ENCODE measurements around the gene SRP9.

GRCh38 chr1:225737866-225738265, 39.8 kb upstream of the SRP9 start:
- TF ChIP-seq, protein P1, sequence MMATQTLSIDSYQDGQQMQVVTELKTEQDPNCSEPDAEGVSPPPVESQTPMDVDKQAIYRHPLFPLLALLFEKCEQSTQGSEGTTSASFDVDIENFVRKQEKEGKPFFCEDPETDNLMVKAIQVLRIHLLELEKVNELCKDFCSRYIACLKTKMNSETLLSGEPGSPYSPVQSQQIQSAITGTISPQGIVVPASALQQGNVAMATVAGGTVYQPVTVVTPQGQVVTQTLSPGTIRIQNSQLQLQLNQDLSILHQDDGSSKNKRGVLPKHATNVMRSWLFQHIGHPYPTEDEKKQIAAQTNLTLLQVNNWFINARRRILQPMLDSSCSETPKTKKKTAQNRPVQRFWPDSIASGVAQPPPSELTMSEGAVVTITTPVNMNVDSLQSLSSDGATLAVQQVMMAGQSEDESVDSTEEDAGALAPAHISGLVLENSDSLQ (IDR thresholded peaks at IDR 0.05): no peak
- TF ChIP-seq FOXA1 (IDR thresholded peaks at IDR 0.05) (no peak), ZNF384 (IDR thresholded peaks at IDR 0.05) (no peak), SUZ12 (IDR thresholded peaks at IDR 0.05) (no peak), ELF4 (IDR thresholded peaks at IDR 0.05) (no peak), FOXM1 (IDR thresholded peaks at IDR 0.05; ENCODE audit: borderline replicate concordance) (no peak), SP1 (IDR thresholded peaks at IDR 0.05) (no peak), FOXK2 (IDR thresholded peaks at IDR 0.05) (no peak), TARDBP (IDR thresholded peaks at IDR 0.05) (no peak), LEF1 (IDR thresholded peaks at IDR 0.05; ENCODE audit: borderline replicate concordance) (no peak), BHLHE40 (IDR thresholded peaks at IDR 0.05; ENCODE audit: borderline replicate concordance) (no peak), CTBP1 (IDR thresholded peaks at IDR 0.05; ENCODE audit: borderline replicate concordance) (no peak), NFRKB (IDR thresholded peaks at IDR 0.05) (no peak), ARNT (IDR thresholded peaks at IDR 0.05) (no peak)

Measured in HEK293T (cell line).